Aorta (tissue), 5 donors: Measurements from ENCODE around the gene GPR162. TPM values are rescaled to one million over a fixed set of nuclear protein-coding genes. Genes with fewer than 3 reads are reported as not detected.

Experiments
- ATAC-seq: fragments of 200-7000 bp; cut with Tn5 transposase; one replicate; pipeline ENCODE4 v1.9.1; 2022; ENCODE audit warnings: moderate library complexity; ENCODE audit not compliant: low FRiP score
- DNase-seq, 2 donors: peaks; one replicate each; pipeline ENCODE4 v3.0.0-alpha.2; 2020
- H3K27ac ChIP-seq, 2 donors: one replicate each; pipeline ENCODE4 v1.5.1; 2013; ENCODE audit warnings: low read length in 2 of 2, mild to moderate bottlenecking in 2 of 2, moderate library complexity in 2 of 2, control low read depth in 1 of 2, inconsistent platforms in 1 of 2, low read depth in 1 of 2
- H3K27me3 ChIP-seq, 2 donors: one replicate each; pipeline ENCODE4 v1.6.1; 2013; ENCODE audit warnings: control low read depth in 1 of 2, low read length in 1 of 2, mild to moderate bottlenecking in 1 of 2, moderate library complexity in 1 of 2; ENCODE audit not compliant: insufficient read depth in 2 of 2, control insufficient read depth in 1 of 2
- H3K36me3 ChIP-seq, 2 donors: one replicate each; pipeline ENCODE4 v1.6.1; 2013; ENCODE audit warnings: control low read depth in 1 of 2, low read length in 1 of 2, mild to moderate bottlenecking in 1 of 2; ENCODE audit not compliant: insufficient read depth in 2 of 2, control insufficient read depth in 1 of 2
- H3K4me1 ChIP-seq, 2 donors: one replicate each; pipeline ENCODE4 v1.6.1; 2013; ENCODE audit warnings: low read length in 2 of 2, control low read depth in 1 of 2, mild to moderate bottlenecking in 1 of 2, moderate library complexity in 1 of 2; ENCODE audit not compliant: insufficient read depth in 2 of 2, control insufficient read depth in 1 of 2
- H3K4me3 ChIP-seq, 2 donors: one replicate each; pipeline ENCODE4 v1.5.1; 2013; ENCODE audit warnings: low read length in 2 of 2, control low read depth in 1 of 2, mild to moderate bottlenecking in 1 of 2
- H3K9me3 ChIP-seq: one replicate; pipeline ENCODE4 v1.6.1; 2013; ENCODE audit warnings: mild to moderate bottlenecking, low read length; ENCODE audit not compliant: control insufficient read depth
- WGBS, 2 donors: extraction: QIAGEN DNeasy Blood & Tissue Kit; methylation state at CpG; one replicate each; pipeline ENCODE4 v1.1.7; 2013; 5-methylcytosine and 5-hydroxymethylcytosine counted together
- intact Hi-C, 2 donors: fragments of 100-400 bp; cut with DNase I; formaldehyde crosslinking; loops; one replicate each; pipeline versions ENCODE4 v1.14.2 to v1.15.0; 2022
- long read RNA-seq, 2 donors: library from polyadenylated mRNA; unstranded; transcript quantifications; one replicate each; pipeline ENCODE4 v2.0.0, GENCODE V29; 2020 to 2021
- polyA plus RNA-seq, 2 donors: library from polyadenylated mRNA; stranded (reverse); fragments of 200-250 nt; gene quantifications; one replicate each; pipeline ENCODE4 v1.2.3, GENCODE V29; 2013
- total RNA-seq, 2 donors: library from RNA; stranded (reverse); fragmentation: NEBNext Ultra II Directional; extraction: Animal tissue kit (Norgen Biotek cat#: 25700); gene quantifications; one replicate each; pipeline ENCODE4 v1.2.1, GENCODE V29; 2021
- donor health status: healthy with polysubstance abuse.
- donor health status: Bipolar disorder and iron deficiency.
- donor health status: DM: no; HTN: no; CAD: no.
- donor health status: DM: no; HTN: no; CAD: no.
- donor health status: DM: yes; HTN: yes; CAD: no.

The GPR162 gene, protein sequence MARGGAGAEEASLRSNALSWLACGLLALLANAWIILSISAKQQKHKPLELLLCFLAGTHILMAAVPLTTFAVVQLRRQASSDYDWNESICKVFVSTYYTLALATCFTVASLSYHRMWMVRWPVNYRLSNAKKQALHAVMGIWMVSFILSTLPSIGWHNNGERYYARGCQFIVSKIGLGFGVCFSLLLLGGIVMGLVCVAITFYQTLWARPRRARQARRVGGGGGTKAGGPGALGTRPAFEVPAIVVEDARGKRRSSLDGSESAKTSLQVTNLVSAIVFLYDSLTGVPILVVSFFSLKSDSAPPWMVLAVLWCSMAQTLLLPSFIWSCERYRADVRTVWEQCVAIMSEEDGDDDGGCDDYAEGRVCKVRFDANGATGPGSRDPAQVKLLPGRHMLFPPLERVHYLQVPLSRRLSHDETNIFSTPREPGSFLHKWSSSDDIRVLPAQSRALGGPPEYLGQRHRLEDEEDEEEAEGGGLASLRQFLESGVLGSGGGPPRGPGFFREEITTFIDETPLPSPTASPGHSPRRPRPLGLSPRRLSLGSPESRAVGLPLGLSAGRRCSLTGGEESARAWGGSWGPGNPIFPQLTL
- total RNA-seq (10 to 100 TPM in 1 of 2 donors, 1 to 10 TPM in 1; 4.4 to 16.6 TPM), polyA plus RNA-seq (10 to 100 TPM in 1 of 2 donors, 1 to 10 TPM in 1; 6.0 to 17.2 TPM)
- long read RNA-seq, donor 1, result 0 reads
- long read RNA-seq, donor 2, partial matches to known transcripts, result 3 of 3 reads
- long read RNA-seq, donor 2, other reads (novel, unspliced or antisense), result 0 of 3 reads

DNA sequence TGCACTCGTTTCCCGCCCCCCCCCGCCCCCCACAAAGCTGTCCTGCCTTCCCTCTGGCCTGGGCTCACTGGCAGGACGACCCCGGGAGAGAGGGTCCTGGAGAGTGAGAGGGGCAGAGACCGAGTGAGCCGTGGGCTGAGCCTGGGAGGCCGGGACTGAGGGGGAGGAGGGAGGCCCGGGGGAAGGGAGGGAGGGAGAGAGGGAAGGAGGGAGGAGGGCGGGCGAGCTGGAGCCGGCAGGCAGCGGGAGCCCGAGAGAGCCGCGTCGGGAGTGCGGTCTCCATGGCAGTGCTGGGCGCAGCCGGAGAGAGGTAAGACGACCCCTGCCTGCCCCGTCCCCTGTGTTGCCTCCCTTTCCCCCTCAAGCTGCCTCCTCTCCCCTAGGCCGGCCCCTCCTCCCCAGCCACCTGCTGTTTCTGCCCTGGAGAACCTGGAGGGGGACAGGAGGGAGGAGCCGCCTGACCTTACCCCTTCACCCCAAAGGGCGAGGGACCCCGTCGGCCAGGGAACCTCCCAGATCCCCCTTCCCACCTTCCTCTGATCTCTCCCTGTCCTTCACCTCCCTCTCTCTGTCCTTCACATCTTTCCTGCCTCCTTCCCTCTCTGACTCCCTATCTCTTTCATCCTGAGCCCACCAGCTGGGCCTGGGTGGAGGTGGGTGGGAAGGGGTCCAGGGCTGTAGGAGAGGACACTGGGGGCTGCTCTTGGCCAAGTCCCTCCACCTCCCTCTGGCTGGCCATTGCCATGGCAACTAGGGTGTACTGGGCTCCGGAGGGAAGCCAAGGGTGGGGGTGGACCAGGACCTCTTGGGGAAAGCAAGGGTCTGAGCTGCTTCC lies at the start of gene GPR162:
GPR162 (plus strand) TSS at position 231 of the 835 bp plus-strand sequence. CDS start 2,078 bp downstream, outside the sequence.
- DNase-seq (peak; percentile 85 to 88), ATAC-seq (peak; percentile 54)
- H3K4me1 ChIP-seq, result no peaks in the 10 kb centered on the region
- intact Hi-C loops, result loop anchor here in 1 of 2 donors (10.0 kb wide), 1 partner anchor 207 kb away; no protein-coding TSS in a partner anchor
- H3K27ac ChIP-seq, result no peak within 1 kb of the TSS
- 2 to 3% methylated on average over 12 to 28 of the region's 28 CpGs for WGBS, 2 donors
- H3K27me3 ChIP-seq, result no peaks in the 10 kb centered on the region
- no peaks in the 10 kb centered on the region for H3K9me3 ChIP-seq
- H3K36me3 ChIP-seq, result no peaks in the 10 kb centered on the region
- H3K4me3 ChIP-seq, result peak within 1 kb of the TSS in 1 of 2 donors; percentile 15

DNA sequence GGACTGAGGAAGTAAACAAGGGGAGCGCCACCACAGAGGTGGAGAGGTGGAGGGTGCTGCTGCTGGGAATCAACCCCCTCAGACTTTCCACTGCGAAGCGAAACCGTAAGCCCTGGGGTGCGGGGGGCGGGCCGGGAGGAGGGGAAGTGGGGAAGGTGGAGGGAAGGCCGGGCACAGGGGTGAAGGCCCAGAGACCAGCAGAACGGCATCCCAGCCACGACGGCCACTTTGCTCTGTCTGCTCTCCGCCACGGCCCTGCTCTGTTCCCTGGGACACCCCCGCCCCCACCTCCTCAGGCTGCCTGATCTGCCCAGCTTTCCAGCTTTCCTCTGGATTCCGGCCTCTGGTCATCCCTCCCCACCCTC lies 49.3 kb upstream of the GPR162 start, which contains the start of gene LAG3:
LAG3 (plus strand) TSS at position 190 of the 365 bp plus-strand sequence. CDS start 333 bp downstream, outside the sequence.
- DNase-seq, result peak in 1 of 2 donors; percentile 46

DNA sequence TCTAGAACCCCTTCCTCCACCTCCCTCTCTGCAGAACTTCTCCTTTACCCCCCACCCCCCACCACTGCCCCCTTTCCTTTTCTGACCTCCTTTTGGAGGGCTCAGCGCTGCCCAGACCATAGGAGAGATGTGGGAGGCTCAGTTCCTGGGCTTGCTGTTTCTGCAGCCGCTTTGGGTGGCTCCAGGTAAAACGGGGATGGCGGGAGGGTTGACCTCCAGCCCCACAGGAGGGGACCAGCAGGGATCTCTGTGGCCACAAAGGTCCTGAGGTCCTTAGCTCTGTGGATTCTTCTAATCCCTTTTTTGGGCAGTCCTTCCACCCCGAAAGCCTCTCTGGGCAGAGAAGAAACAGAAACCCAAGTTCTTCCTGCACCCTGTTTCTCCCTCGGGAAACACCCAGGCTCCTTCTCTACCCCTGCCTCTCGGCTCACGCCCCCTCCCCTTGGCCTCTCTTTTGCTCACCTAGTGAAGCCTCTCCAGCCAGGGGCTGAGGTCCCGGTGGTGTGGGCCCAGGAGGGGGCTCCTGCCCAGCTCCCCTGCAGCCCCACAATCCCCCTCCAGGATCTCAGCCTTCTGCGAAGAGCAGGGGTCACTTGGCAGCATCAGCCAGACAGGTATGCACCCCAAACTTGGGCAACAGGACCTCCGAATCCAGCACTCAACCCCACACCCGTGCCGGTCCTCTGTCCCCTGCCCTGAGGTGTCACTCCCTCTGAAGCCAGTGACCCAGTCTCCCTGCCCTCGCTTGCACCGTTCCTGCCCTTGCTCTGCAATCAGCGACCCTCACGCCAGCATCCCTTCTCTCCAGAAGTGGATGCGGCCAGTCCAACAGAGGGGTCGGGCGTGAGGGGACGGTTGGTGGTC lies 48.7 kb upstream of the GPR162 start:
- intact Hi-C loops, result loop anchor here in 1 of 2 donors (10.0 kb wide), 1 partner anchor 158 kb away; no protein-coding TSS in a partner anchor
- H3K27me3 ChIP-seq, result no peaks in the 10 kb centered on the region
- H3K4me3 ChIP-seq, result no peak overlapping the region
- no peak for DNase-seq
- H3K9me3 ChIP-seq, result no peaks in the 10 kb centered on the region
- 80 to 81% methylated on average over 21 of the region's 21 CpGs for WGBS, 2 donors
- no peaks in the 10 kb centered on the region for H3K4me1 ChIP-seq
- H3K36me3 ChIP-seq, result peaks cover 0 to 5% of the 10 kb centered on the region in 2 donors
- ATAC-seq, result no peak
- H3K27ac ChIP-seq, result no peak overlapping the region

More for the DNA sequence above, 49.3 kb upstream of the GPR162 start, which contains the start of gene LAG3:
- Histone ChIP-seq H3K4me3 (no peak within 1 kb of the TSS), H3K36me3 (peaks cover 0 to 5% of the 10 kb centered on the region in 2 donors), H3K4me1 (no peaks in the 10 kb centered on the region), H3K27me3 (no peaks in the 10 kb centered on the region), H3K9me3 (no peaks in the 10 kb centered on the region), H3K27ac (no peak within 1 kb of the TSS)
- ATAC-seq, result no peak
- 56 to 58% methylated on average over 10 to 15 of the region's 15 CpGs for WGBS, 2 donors
- intact Hi-C loops, result loop anchor here in 1 of 2 donors (10.0 kb wide), 1 partner anchor 158 kb away; no protein-coding TSS in a partner anchor

DNA sequence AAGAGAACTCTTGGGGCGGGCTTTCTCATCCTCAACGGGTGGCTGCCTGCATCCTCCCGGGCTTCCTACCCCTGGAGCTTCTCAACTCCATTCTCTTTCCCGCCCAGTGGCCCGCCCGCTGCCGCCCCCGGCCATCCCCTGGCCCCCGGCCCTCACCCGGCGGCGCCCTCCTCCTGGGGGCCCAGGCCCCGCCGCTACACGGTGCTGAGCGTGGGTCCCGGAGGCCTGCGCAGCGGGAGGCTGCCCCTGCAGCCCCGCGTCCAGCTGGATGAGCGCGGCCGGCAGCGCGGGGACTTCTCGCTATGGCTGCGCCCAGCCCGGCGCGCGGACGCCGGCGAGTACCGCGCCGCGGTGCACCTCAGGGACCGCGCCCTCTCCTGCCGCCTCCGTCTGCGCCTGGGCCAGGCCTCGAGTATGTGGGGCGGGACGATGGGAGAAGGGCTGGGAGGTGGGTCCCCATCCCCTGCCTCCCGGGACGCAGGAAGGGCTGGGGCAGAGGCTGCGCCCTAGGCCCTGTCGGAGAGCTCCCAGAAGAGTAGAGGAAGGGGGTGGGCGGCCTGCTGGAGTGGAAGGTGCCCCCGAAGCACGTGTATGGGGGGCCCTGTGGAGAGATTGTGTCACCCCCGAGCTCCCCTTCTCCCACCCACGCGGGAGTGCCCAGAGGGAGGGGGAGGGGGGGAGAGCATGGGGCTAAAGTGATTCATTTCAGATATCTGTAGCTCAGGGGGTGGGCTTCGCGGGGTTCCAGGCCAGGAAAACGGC lies 47.9 kb upstream of the GPR162 start:
- ATAC-seq (no peak), DNase-seq (no peak)
- no peaks in the 10 kb centered on the region for H3K9me3 ChIP-seq
- no peaks in the 10 kb centered on the region for H3K27me3 ChIP-seq
- 60% methylated on average over 52 to 60 of the region's 60 CpGs for WGBS, 2 donors
- intact Hi-C loops, result loop anchor here in 1 of 2 donors (10.0 kb wide), 1 partner anchor 159 kb away; no protein-coding TSS in a partner anchor
- no peak overlapping the region for H3K4me3 ChIP-seq
- H3K36me3 ChIP-seq, result peaks cover 0 to 5% of the 10 kb centered on the region in 2 donors
- no peak overlapping the region for H3K27ac ChIP-seq
- no peaks in the 10 kb centered on the region for H3K4me1 ChIP-seq

DNA sequence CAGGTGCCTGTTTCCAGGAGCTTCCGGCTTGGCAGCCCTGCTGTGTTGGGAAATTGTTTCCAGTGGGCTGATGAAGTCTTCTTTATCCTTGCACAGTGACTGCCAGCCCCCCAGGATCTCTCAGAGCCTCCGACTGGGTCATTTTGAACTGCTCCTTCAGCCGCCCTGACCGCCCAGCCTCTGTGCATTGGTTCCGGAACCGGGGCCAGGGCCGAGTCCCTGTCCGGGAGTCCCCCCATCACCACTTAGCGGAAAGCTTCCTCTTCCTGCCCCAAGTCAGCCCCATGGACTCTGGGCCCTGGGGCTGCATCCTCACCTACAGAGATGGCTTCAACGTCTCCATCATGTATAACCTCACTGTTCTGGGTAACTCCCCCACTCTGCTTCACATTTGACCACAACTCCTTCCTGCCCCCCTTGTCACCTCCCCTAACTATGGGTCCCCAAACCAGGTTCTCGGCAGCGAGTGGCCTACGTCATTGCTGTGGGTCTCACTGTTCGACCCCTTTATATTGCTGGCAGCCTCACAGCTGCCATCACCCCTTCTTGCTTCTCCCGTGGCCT lies 47.0 kb upstream of the GPR162 start:
- Histone ChIP-seq H3K4me3 (no peak overlapping the region), H3K27ac (no peak overlapping the region), H3K4me1 (no peaks in the 10 kb centered on the region), H3K9me3 (no peaks in the 10 kb centered on the region), H3K27me3 (no peaks in the 10 kb centered on the region), H3K36me3 (peaks cover 0 to 5% of the 10 kb centered on the region in 2 donors)
- DNase-seq (no peak), ATAC-seq (no peak)
- intact Hi-C loops, result loop anchor here (5.0 to 10.0 kb wide), 3 partner anchors 37 to 160 kb away; no protein-coding TSS in a partner anchor
- 89 to 94% methylated on average over 15 of the region's 15 CpGs for WGBS, 2 donors

DNA sequence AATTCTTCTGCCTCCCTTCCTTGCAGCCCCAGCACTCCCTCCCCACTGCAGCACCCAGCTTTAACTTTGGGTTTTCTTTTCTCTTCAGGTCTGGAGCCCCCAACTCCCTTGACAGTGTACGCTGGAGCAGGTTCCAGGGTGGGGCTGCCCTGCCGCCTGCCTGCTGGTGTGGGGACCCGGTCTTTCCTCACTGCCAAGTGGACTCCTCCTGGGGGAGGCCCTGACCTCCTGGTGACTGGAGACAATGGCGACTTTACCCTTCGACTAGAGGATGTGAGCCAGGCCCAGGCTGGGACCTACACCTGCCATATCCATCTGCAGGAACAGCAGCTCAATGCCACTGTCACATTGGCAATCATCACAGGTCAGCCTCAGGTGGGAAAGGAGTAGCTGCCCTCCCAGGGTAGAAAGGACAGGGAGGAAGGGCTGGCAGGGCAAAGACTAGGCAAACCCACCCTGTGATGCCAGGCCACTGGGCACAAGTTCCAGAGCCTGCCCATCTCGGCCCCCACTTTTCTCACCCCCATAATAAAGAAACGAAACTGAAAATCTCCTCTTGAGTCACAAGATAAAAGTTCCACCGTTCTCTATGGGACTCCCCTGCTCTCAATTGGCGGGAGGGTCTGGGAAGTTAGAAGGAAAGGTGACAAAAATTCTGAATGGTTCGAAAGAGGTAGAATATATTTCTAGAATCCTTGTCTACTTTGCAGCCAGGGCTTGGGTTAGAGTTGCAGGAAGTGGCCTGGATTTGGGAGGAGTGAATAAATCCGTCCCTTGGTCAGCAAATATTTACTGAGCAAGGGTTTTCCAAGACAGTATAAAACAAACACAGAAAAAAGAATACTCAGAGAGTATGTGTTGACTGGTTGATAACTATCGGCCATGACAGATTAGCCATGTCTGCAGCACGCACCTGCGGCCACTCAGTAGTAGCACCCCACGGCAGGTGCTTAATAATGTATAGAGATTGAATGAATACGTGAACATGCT lies 46.1 kb upstream of the GPR162 start:
- Histone ChIP-seq H3K36me3 (no peaks in the 10 kb centered on the region), H3K4me3 (no peak overlapping the region), H3K9me3 (no peaks in the 10 kb centered on the region), H3K4me1 (no peaks in the 10 kb centered on the region), H3K27me3 (no peaks in the 10 kb centered on the region), H3K27ac (no peak overlapping the region)
- ATAC-seq, result no peak
- intact Hi-C loops, result loop anchor here (5.0 to 10.0 kb wide), 3 partner anchors 38 to 161 kb away; no protein-coding TSS in a partner anchor
- DNase-seq, result no peak
- 82 to 85% methylated on average over 16 of the region's 16 CpGs for WGBS, 2 donors
